A673 (cell line): ENCODE measurements around the gene TRIP10.

ENCODE experiments used
- EZH2 ChIP-seq: fragments of 200-600 bp; sonication (generic); IDR thresholded peaks from 2 replicates; pipeline ENCODE4 v1.6.1; 2017; ENCODE audit warnings: borderline replicate concordance, low read depth, mild to moderate bottlenecking, mixed read lengths, antibody characterized with exemption, low read length; ENCODE audit not compliant: poor library complexity, severe bottlenecking
- TF ChIP-seq, protein P1 (sequence below): fragments of 300-800, 200-600 bp; sonication (generic); conservative IDR thresholded peaks from 2 replicates; pipeline ENCODE4 v1.5.1; 2017; ENCODE audit warnings: low read depth, mild to moderate bottlenecking, antibody characterized with exemption, low read length, moderate library complexity, mixed read lengths

DNA sequence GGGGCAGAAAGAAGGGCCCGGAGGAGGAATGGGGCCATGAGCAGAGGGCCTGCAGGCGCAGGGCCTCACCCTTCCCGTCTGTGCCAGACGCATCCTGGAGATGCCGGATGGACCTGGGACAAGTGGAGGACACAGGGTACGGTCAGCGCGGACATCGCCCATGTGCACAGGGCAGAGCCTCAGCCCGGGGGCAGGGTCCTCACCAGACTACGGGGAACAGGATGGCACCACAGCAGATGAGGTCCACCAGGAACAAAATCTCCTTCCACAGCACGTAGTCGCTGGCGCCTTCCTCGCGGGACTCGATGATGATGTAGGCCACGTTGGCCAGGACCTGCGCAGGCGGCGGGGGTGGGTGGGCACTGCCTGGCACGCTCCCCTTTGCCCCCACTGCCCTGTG is 7.7 kb upstream of the TRIP10 start:
- TF ChIP-seq, protein P1, sequence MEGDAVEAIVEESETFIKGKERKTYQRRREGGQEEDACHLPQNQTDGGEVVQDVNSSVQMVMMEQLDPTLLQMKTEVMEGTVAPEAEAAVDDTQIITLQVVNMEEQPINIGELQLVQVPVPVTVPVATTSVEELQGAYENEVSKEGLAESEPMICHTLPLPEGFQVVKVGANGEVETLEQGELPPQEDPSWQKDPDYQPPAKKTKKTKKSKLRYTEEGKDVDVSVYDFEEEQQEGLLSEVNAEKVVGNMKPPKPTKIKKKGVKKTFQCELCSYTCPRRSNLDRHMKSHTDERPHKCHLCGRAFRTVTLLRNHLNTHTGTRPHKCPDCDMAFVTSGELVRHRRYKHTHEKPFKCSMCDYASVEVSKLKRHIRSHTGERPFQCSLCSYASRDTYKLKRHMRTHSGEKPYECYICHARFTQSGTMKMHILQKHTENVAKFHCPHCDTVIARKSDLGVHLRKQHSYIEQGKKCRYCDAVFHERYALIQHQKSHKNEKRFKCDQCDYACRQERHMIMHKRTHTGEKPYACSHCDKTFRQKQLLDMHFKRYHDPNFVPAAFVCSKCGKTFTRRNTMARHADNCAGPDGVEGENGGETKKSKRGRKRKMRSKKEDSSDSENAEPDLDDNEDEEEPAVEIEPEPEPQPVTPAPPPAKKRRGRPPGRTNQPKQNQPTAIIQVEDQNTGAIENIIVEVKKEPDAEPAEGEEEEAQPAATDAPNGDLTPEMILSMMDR: no peak
- TF ChIP-seq EZH2: no peak
